SK-N-DZ (cell line): ENCODE results near the gene PDS5B.
A peak's percentile ranks its signal among the peaks of the same experiment; 100 is the strongest.

Experiments
- DNase-seq: peaks from one replicate; pipeline ENCODE4 v3.0.0-alpha.2; 2015; ENCODE audit warnings: low spot score

The PDS5B gene

GRCh38 chr13:32590266-32590665 lies 4.0 kb downstream of the PDS5B start:
- peak; percentile 10 for DNase-seq

- no peak for DNase-seq
Observed at GRCh38 chr13:32592082-32592481, 5.8 kb downstream of the PDS5B start.

- DNase-seq: no peak
Observed at GRCh38 chr13:32594157-32594738, 8.0 kb downstream of the PDS5B start.

GRCh38 chr13:32595306-32595705 lies 9.1 kb downstream of the PDS5B start:
- DNase-seq: no peak

GRCh38 chr13:32600890-32601289 lies 14.6 kb downstream of the PDS5B start:
- no peak for DNase-seq

- no peak for DNase-seq
Observed at GRCh38 chr13:32609428-32609827, 23.2 kb downstream of the PDS5B start.

GRCh38 chr13:32610538-32610937 lies 24.3 kb downstream of the PDS5B start:
- no peak for DNase-seq

- no peak for DNase-seq
Observed at GRCh38 chr13:32610977-32611376, 24.7 kb downstream of the PDS5B start.

GRCh38 chr13:32616883-32617511 lies 30.7 kb downstream of the PDS5B start:
- no peak for DNase-seq

GRCh38 chr13:32622827-32623226 lies 36.6 kb downstream of the PDS5B start:
- no peak for DNase-seq

- no peak for DNase-seq
Observed at GRCh38 chr13:32624441-32624840, 38.2 kb downstream of the PDS5B start.

GRCh38 chr13:32627793-32628192 lies 41.5 kb downstream of the PDS5B start:
- no peak for DNase-seq

- no peak for DNase-seq
Observed at GRCh38 chr13:32629313-32629712, 43.1 kb downstream of the PDS5B start.

- DNase-seq: no peak
Observed at GRCh38 chr13:32629866-32630265, 43.6 kb downstream of the PDS5B start.

- no peak for DNase-seq
Observed at GRCh38 chr13:32632343-32632909, 46.2 kb downstream of the PDS5B start.

- DNase-seq: no peak
Observed at GRCh38 chr13:32636711-32637110, 50.5 kb downstream of the PDS5B start.

GRCh38 chr13:32638739-32639138 lies 52.5 kb downstream of the PDS5B start:
- no peak for DNase-seq

- peak; percentile 56 for DNase-seq
Observed at GRCh38 chr13:32639502-32640105, 53.4 kb downstream of the PDS5B start.

- no peak for DNase-seq
Observed at GRCh38 chr13:32642316-32642715, 56.1 kb downstream of the PDS5B start.

GRCh38 chr13:32642858-32643257 lies 56.6 kb downstream of the PDS5B start:
- no peak for DNase-seq

GRCh38 chr13:32645854-32646253 lies 59.6 kb downstream of the PDS5B start:
- no peak for DNase-seq

GRCh38 chr13:32647926-32648325 lies 61.7 kb downstream of the PDS5B start:
- DNase-seq: no peak
